NT2/D1 (cell line): ENCODE data around the gene PHF10.

Experiments
- DNase-seq: peaks from one replicate; pipeline ENCODE4 v3.0.0-alpha.2; 2011; ENCODE audit warnings: low read depth, low spot score
- H3K27me3 ChIP-seq: 2 replicates; pipeline ENCODE4 v1.6.0; 2011; ENCODE audit warnings: mild to moderate bottlenecking; ENCODE audit not compliant: insufficient read length, insufficient read depth
- H3K36me3 ChIP-seq: 2 replicates; pipeline ENCODE4 v1.6.1; 2011; ENCODE audit warnings: mild to moderate bottlenecking, low read length, mixed read lengths; ENCODE audit not compliant: insufficient read depth, insufficient read length
- H3K4me1 ChIP-seq: 2 replicates; pipeline ENCODE4 v1.5.1; 2011; ENCODE audit not compliant: insufficient read depth, insufficient read length
- H3K4me3 ChIP-seq: 2 replicates; pipeline ENCODE4 v1.5.1; 2011; ENCODE audit warnings: low read depth; ENCODE audit not compliant: insufficient read length
- H3K9ac ChIP-seq: 2 replicates; pipeline ENCODE4 v1.6.0; 2011; ENCODE audit warnings: low read depth; ENCODE audit not compliant: insufficient read length
- H3K9me3 ChIP-seq: 2 replicates; pipeline ENCODE4 v1.5.1; 2011; ENCODE audit warnings: mild to moderate bottlenecking, low read length; ENCODE audit not compliant: insufficient read depth
- SUZ12 ChIP-seq: IDR thresholded peaks from 2 replicates; pipeline ENCODE4 v1.6.1; 2011; ENCODE audit not compliant: insufficient read length, insufficient read depth; ENCODE audit errors: extremely low read depth
- YY1 ChIP-seq: IDR thresholded peaks from 2 replicates; pipeline ENCODE4 v1.6.1; 2011; ENCODE audit not compliant: insufficient read length, insufficient read depth
- ZNF274 ChIP-seq: IDR thresholded peaks from 2 replicates; pipeline ENCODE4 v1.6.1; 2011; ENCODE audit warnings: mild to moderate bottlenecking, low read depth, low read length

PHF10 gene

DNA sequence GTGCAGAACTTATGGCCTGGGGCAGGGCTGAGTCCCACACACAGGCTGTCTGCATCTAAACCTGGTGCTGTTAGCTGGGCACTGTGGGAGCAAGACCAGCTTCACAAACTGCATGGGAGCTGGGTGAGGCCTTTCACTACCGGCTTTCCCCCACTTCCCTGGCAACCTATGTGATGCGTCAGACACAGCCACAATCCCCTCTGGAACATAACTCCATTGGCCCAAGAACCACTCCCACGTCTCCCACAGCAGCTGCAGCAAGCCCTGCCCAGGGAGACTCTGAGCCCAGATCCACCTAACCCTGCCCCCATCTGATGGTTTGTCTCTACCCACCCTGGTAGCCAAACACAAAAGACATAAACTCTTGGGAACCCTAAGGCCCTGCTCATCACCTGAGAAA is 31.8 kb downstream of the PHF10 start:
- peaks cover 53% of the 10 kb centered on the region for H3K36me3 ChIP-seq
- H3K4me1 ChIP-seq, result no peaks in the 10 kb centered on the region
- no peak for TF ChIP-seq ZNF274
- TF ChIP-seq SUZ12, result no peak
- no peak for TF ChIP-seq YY1
- no peaks in the 10 kb centered on the region for H3K27me3 ChIP-seq
- no peak overlapping the region for H3K9ac ChIP-seq
- H3K4me3 ChIP-seq, result no peak overlapping the region
- peaks cover 15% of the 10 kb centered on the region; the same call in 1 of the 2 replicates for H3K9me3 ChIP-seq
- DNase-seq, result no peak

DNA sequence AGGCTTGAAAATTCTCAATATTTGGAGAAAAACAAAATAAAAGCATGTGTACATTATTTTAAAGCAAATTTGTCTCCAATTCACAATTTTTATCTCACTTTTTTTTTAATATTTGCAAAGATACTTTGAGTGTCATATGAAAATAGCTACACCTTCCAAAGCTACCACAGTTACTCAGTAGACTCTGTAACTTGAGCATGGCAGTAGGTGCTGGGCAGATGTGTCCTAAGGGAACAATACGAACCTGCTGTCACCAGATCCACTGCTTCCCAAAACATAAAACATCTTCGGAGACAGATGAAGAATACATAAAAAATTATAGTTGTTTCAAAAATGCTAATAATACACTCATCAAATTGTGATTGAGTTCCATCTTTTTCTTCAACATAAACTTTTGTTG is 33.0 kb downstream of the PHF10 start:
- Histone ChIP-seq H3K9ac (no peak overlapping the region), H3K4me3 (no peak overlapping the region), H3K4me1 (no peaks in the 10 kb centered on the region), H3K27me3 (no peaks in the 10 kb centered on the region), H3K36me3 (peaks cover 56% of the 10 kb centered on the region), H3K9me3 (peaks cover 23% of the 10 kb centered on the region)
- no peak for TF ChIP-seq ZNF274
- TF ChIP-seq YY1, result no peak
- no peak for TF ChIP-seq SUZ12
- DNase-seq, result no peak

DNA sequence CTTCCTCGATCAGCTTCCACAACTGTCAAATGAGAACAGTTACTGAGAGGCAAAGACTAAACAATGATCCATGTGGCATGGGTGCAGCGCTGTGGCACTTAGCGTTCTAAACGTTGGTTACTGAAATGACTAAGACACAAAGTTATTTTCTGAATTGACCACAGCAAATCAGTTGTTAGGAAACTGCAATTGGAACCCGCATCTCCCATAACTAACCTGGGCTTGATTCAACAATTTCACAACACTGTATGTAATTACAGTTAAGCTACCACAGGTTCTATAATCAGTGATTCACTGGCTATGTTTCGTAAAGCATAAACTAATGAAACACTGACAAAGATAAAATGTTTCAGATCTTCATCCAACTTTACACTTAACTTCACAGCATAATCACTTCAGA is 35.0 kb downstream of the PHF10 start:
- H3K36me3 ChIP-seq, result peaks cover 49% of the 10 kb centered on the region
- no peak overlapping the region for H3K4me3 ChIP-seq
- H3K9me3 ChIP-seq, result peaks cover 29% of the 10 kb centered on the region
- DNase-seq, result no peak
- H3K27me3 ChIP-seq, result no peaks in the 10 kb centered on the region
- H3K4me1 ChIP-seq, result no peaks in the 10 kb centered on the region
- no peak overlapping the region for H3K9ac ChIP-seq
- TF ChIP-seq ZNF274, result no peak
- no peak for TF ChIP-seq SUZ12
- TF ChIP-seq YY1, result no peak

DNA sequence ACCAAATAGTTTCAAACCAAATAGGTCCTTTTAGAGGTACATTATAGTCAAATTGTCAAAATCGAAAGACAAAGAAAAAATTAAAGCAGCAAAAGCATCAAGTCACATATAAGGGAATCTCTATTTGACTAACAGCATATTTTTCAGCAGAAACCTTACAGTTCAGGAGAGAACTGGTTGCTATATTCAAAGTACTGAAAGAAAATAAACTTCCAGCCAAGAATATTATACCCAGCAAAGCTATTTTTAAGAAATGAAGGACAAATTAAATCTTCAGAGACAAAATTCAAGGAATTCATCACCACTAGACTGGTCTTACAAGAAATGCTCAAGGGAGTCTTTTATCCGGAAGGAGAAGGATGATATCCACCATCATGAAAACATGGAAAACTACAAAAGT is 38.4 kb downstream of the PHF10 start:
- Histone ChIP-seq H3K36me3 (peaks cover 57% of the 10 kb centered on the region), H3K4me3 (no peak overlapping the region)

DNA sequence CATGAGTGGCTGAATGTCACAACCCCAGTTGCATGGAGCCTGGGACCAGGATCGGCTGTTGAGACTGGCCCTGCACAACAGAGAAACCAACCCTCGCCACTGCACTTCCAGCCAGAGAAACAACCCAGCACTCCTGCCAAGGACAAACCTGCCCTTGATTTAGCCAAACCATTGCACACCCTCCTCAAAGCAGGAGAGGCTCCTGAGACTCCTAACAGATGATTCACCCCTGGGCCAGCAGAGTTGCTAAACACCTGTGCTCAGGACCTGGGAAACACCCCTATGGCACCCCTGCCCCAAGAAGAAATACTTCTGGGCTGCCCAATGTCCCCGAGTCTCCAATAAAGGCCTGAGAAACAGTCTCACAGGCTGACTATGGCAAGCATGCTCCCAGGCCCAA is 40.2 kb downstream of the PHF10 start:
- Histone ChIP-seq H3K36me3 (peaks cover 51% of the 10 kb centered on the region), H3K9ac (no peak overlapping the region), H3K27me3 (no peaks in the 10 kb centered on the region), H3K4me3 (no peak overlapping the region), H3K9me3 (peaks cover 39% of the 10 kb centered on the region), H3K4me1 (no peaks in the 10 kb centered on the region)
- DNase-seq, result no peak
- TF ChIP-seq ZNF274 (no peak), SUZ12 (no peak), YY1 (no peak)

More for the DNA sequence above, 38.4 kb downstream of the PHF10 start:
- Histone ChIP-seq H3K9me3 (peaks cover 43% of the 10 kb centered on the region), H3K27me3 (no peaks in the 10 kb centered on the region), H3K9ac (no peak overlapping the region), H3K4me1 (no peaks in the 10 kb centered on the region)
- TF ChIP-seq YY1 (no peak), SUZ12 (no peak), ZNF274 (no peak)
- DNase-seq, result no peak

DNA sequence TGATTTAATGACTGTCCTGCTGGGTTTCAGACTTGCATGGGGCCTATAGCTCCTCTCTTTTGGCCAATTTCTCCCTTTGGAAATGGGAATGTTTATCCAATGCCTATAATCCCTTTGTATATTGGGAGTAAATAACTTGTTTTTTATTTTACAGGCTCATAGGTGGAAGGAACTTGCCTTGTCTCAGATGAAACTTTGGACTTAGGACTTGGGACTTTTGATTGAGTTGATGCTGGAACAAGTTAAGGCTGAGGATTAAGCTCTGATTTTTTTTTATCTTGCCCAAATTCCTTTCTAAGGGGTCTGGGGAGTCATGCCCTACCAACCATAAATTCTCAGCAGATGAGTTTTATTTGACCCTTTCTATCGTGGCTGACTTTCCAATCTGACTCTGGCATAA is 46.0 kb downstream of the PHF10 start:
- TF ChIP-seq ZNF274 (no peak), YY1 (no peak), SUZ12 (no peak)
- DNase-seq, result no peak
- H3K36me3 ChIP-seq, result peaks cover 32% of the 10 kb centered on the region
- no peak overlapping the region for H3K4me3 ChIP-seq
- H3K4me1 ChIP-seq, result no peaks in the 10 kb centered on the region
- no peaks in the 10 kb centered on the region for H3K27me3 ChIP-seq
- H3K9me3 ChIP-seq, result peaks cover 26% of the 10 kb centered on the region
- H3K9ac ChIP-seq, result no peak overlapping the region

DNA sequence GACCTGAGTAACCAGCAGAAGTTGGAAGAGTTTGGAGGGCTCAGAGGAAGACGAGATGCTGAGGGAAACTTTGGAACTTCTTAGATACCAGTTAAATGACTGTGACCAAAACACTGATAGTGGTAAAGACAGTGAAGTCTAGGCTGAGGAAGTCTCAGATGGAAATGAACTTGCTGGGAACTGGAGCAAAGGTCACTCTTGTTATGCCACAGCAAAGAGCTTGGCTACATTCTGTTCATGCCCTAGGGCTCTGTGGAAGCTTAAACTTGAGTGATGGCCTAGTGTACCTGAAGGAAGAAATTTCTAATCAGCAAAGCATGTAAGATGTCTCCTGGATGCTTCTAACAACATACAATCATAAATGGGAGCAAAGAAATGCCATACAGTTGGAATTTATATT is 47.2 kb downstream of the PHF10 start:
- H3K27me3 ChIP-seq, result no peaks in the 10 kb centered on the region
- no peak overlapping the region for H3K4me3 ChIP-seq
- H3K36me3 ChIP-seq, result peaks cover 35% of the 10 kb centered on the region
- H3K9me3 ChIP-seq, result peaks cover 21% of the 10 kb centered on the region
- TF ChIP-seq YY1 (no peak), ZNF274 (no peak), SUZ12 (no peak)
- H3K4me1 ChIP-seq, result no peaks in the 10 kb centered on the region
- no peak for DNase-seq
- H3K9ac ChIP-seq, result no peak overlapping the region
